Measurements from ENCODE around the gene NFIC.

GRCh38 chr19:3503036-3503572 is 136.7 kb downstream of the NFIC start:
- no peak for TF ChIP-seq CTCF (IDR thresholded peaks at IDR 0.05)
- TF ChIP-seq POLR2A (IDR thresholded peaks at IDR 0.05) = no peak
- TF ChIP-seq EP300 (IDR thresholded peaks at IDR 0.05) = no peak

Data from gastroesophageal sphincter (tissue), 3 donors.